SJSA1 (cell line): Measurements from ENCODE around the gene ZBTB20. TPM values are rescaled to one million over a fixed set of nuclear protein-coding genes. Genes with fewer than 3 reads are reported as not detected.

ENCODE experiments used
- DNase-seq, 2 experiments: peaks; one replicate each; pipeline ENCODE4 v3.0.0-alpha.2; 2015 to 2020; ENCODE audit warnings: low spot score in 2 of 2, low read depth in 1 of 2
- H3K27ac ChIP-seq: fragments of 250-450 bp; sonication (Bioruptor Pico); 2 replicates; pipeline ENCODE4 v1.5.1; 2020; ENCODE audit warnings: mild to moderate bottlenecking, moderate library complexity
- H3K27me3 ChIP-seq: fragments of 250-450 bp; sonication (Bioruptor Pico); replicated peaks from 2 replicates; pipeline ENCODE4 v1.5.1; 2020; ENCODE audit warnings: mild to moderate bottlenecking, moderate library complexity
- H3K36me3 ChIP-seq: fragments of 250-450 bp; sonication (Bioruptor Pico); 2 replicates; pipeline ENCODE4 v1.5.1; 2020; ENCODE audit warnings: mild to moderate bottlenecking
- H3K4me1 ChIP-seq: fragments of 250-450 bp; sonication (Bioruptor Pico); replicated peaks from 2 replicates; pipeline ENCODE4 v1.6.1; 2021; ENCODE audit warnings: mild to moderate bottlenecking
- H3K4me3 ChIP-seq: fragments of 250-450 bp; sonication (Bioruptor Pico); 2 replicates; pipeline ENCODE4 v1.5.1; 2020; ENCODE audit warnings: mild to moderate bottlenecking
- H3K9me3 ChIP-seq: fragments of 250-450 bp; sonication (Bioruptor Pico); replicated peaks from 2 replicates; pipeline ENCODE4 v1.5.1; 2020; ENCODE audit warnings: mild to moderate bottlenecking
- total RNA-seq: library from RNA; depleted of rRNA; stranded (reverse); fragments of >200 nt; shearing (Covaris generic); gene quantifications from 2 replicates; pipeline ENCODE4 v1.2.3, GENCODE V29; 2014

ZBTB20 gene
- total RNA-seq, 1 experiment from 2014 or later = 18.2 TPM

- H3K4me1 ChIP-seq = peaks cover 3% of the 10 kb centered on the region
- peaks cover 7% of the 10 kb centered on the region for H3K36me3 ChIP-seq
- DNase-seq = no peak
- H3K9me3 ChIP-seq = no peaks in the 10 kb centered on the region
- no peak overlapping the region for H3K27ac ChIP-seq
- no peaks in the 10 kb centered on the region for H3K27me3 ChIP-seq
- no peak overlapping the region for H3K4me3 ChIP-seq
Observed at GRCh38 chr3:114525278-114525677, 621.8 kb downstream of the ZBTB20 start.

- H3K4me3 ChIP-seq = no peak overlapping the region
- no peaks in the 10 kb centered on the region for H3K9me3 ChIP-seq
- no peaks in the 10 kb centered on the region for H3K27me3 ChIP-seq
- no peaks in the 10 kb centered on the region; the same call in none of the 2 replicates for H3K36me3 ChIP-seq
- no peak for DNase-seq
- no peak overlapping the region for H3K27ac ChIP-seq
- H3K4me1 ChIP-seq = no peaks in the 10 kb centered on the region
Observed at GRCh38 chr3:114519415-114519814, 627.7 kb downstream of the ZBTB20 start.

GRCh38 chr3:114518206-114518808 is 628.8 kb downstream of the ZBTB20 start:
- Histone ChIP-seq H3K4me1 (no peaks in the 10 kb centered on the region), H3K27me3 (no peaks in the 10 kb centered on the region), H3K36me3 (no peaks in the 10 kb centered on the region; the same call in none of the 2 replicates), H3K9me3 (no peaks in the 10 kb centered on the region), H3K4me3 (no peak overlapping the region), H3K27ac (no peak overlapping the region)
- DNase-seq = no peak

- H3K4me3 ChIP-seq = no peak overlapping the region
- H3K36me3 ChIP-seq = no peaks in the 10 kb centered on the region
- DNase-seq = no peak
- no peak overlapping the region for H3K27ac ChIP-seq
- H3K4me1 ChIP-seq = peaks cover 36% of the 10 kb centered on the region
- no peaks in the 10 kb centered on the region for H3K27me3 ChIP-seq
- H3K9me3 ChIP-seq = no peaks in the 10 kb centered on the region
Observed at GRCh38 chr3:114510201-114510600, 636.9 kb downstream of the ZBTB20 start.

GRCh38 chr3:114509756-114510155 is 637.3 kb downstream of the ZBTB20 start:
- Histone ChIP-seq H3K27ac (no peak overlapping the region), H3K4me3 (no peak overlapping the region), H3K27me3 (no peaks in the 10 kb centered on the region), H3K9me3 (no peaks in the 10 kb centered on the region), H3K36me3 (peaks cover 2% of the 10 kb centered on the region; the same call in 1 of the 2 replicates), H3K4me1 (peaks cover 40% of the 10 kb centered on the region)
- DNase-seq = no peak

GRCh38 chr3:114508976-114509375 is 638.1 kb downstream of the ZBTB20 start:
- Histone ChIP-seq H3K27ac (no peak overlapping the region), H3K4me1 (peaks cover 48% of the 10 kb centered on the region), H3K4me3 (no peak overlapping the region), H3K27me3 (no peaks in the 10 kb centered on the region), H3K9me3 (no peaks in the 10 kb centered on the region), H3K36me3 (peaks cover 9% of the 10 kb centered on the region; the same call in 1 of the 2 replicates)
- DNase-seq = no peak

- Histone ChIP-seq H3K27me3 (no peaks in the 10 kb centered on the region), H3K27ac (no peak overlapping the region), H3K4me3 (no peak overlapping the region), H3K4me1 (peaks cover 50% of the 10 kb centered on the region), H3K36me3 (peaks cover 9% of the 10 kb centered on the region; the same call in 1 of the 2 replicates), H3K9me3 (no peaks in the 10 kb centered on the region)
- no peak for DNase-seq
Observed at GRCh38 chr3:114508208-114508607, 638.9 kb downstream of the ZBTB20 start.

GRCh38 chr3:114506591-114507300 is 640.3 kb downstream of the ZBTB20 start:
- H3K4me3 ChIP-seq = no peak overlapping the region
- peak overlapping the region; percentile 59 for H3K27ac ChIP-seq
- H3K27me3 ChIP-seq = no peaks in the 10 kb centered on the region
- H3K9me3 ChIP-seq = no peaks in the 10 kb centered on the region
- peaks cover 9% of the 10 kb centered on the region; the same call in 1 of the 2 replicates for H3K36me3 ChIP-seq
- DNase-seq = peak; percentile 41 to 69
- H3K4me1 ChIP-seq = peaks cover 50% of the 10 kb centered on the region

GRCh38 chr3:114504941-114505628 is 642.0 kb downstream of the ZBTB20 start:
- Histone ChIP-seq H3K36me3 (peaks cover 9% of the 10 kb centered on the region; the same call in 1 of the 2 replicates), H3K9me3 (no peaks in the 10 kb centered on the region), H3K4me1 (peaks cover 54% of the 10 kb centered on the region), H3K27ac (peak overlapping the region; percentile 40), H3K4me3 (no peak overlapping the region), H3K27me3 (no peaks in the 10 kb centered on the region)
- DNase-seq = peak in 1 of 2 experiments; percentile 63

- Histone ChIP-seq H3K4me1 (peaks cover 56% of the 10 kb centered on the region), H3K4me3 (no peak overlapping the region), H3K36me3 (peaks cover 16% of the 10 kb centered on the region; the same call in 1 of the 2 replicates), H3K9me3 (no peaks in the 10 kb centered on the region), H3K27me3 (no peaks in the 10 kb centered on the region), H3K27ac (no peak overlapping the region)
- no peak for DNase-seq
Observed at GRCh38 chr3:114502204-114502603, 644.9 kb downstream of the ZBTB20 start.

- peak in 1 of 2 experiments; percentile 15 for DNase-seq
- Histone ChIP-seq H3K36me3 (peaks cover 25% of the 10 kb centered on the region; the same call in 1 of the 2 replicates), H3K9me3 (no peaks in the 10 kb centered on the region), H3K27ac (no peak overlapping the region), H3K4me1 (peaks cover 45% of the 10 kb centered on the region), H3K4me3 (no peak overlapping the region), H3K27me3 (no peaks in the 10 kb centered on the region)
Observed at GRCh38 chr3:114499976-114500375, 647.1 kb downstream of the ZBTB20 start.

- peak overlapping the region; percentile 23 for H3K27ac ChIP-seq
- peak; percentile 67 to 79 for DNase-seq
- no peaks in the 10 kb centered on the region for H3K9me3 ChIP-seq
- peaks cover 32% of the 10 kb centered on the region for H3K4me1 ChIP-seq
- H3K4me3 ChIP-seq = no peak overlapping the region
- H3K27me3 ChIP-seq = no peaks in the 10 kb centered on the region
- H3K36me3 ChIP-seq = peaks cover 16% of the 10 kb centered on the region; the same call in 1 of the 2 replicates
Observed at GRCh38 chr3:114498539-114499370, 648.3 kb downstream of the ZBTB20 start.

GRCh38 chr3:114496874-114497273 is 650.2 kb downstream of the ZBTB20 start:
- no peak for DNase-seq
- H3K9me3 ChIP-seq = no peaks in the 10 kb centered on the region
- H3K4me3 ChIP-seq = no peak overlapping the region
- no peaks in the 10 kb centered on the region for H3K27me3 ChIP-seq
- H3K27ac ChIP-seq = no peak overlapping the region
- peaks cover 32% of the 10 kb centered on the region for H3K4me1 ChIP-seq
- peaks cover 16% of the 10 kb centered on the region; the same call in 1 of the 2 replicates for H3K36me3 ChIP-seq
